ENCODE data around the gene ADCY1. TPM values are rescaled to one million over a fixed set of nuclear protein-coding genes. Genes with fewer than 3 reads are reported as not detected.

Gene ADCY1
- total RNA-seq, 4 donors from 2014 or later, result 0.49 to 1.2 (median 0.72) TPM

GRCh38 chr7:45657890-45658715 is 83.9 kb downstream of the ADCY1 start:
- Histone ChIP-seq H3K4me1 (no peaks in the 10 kb centered on the region), H3K36me3 (no peaks in the 10 kb centered on the region), H3K27ac (no peak overlapping the region), H3K9me3 (no peaks in the 10 kb centered on the region), H3K27me3 (no peaks in the 10 kb centered on the region), H3K4me3 (no peak overlapping the region)
- TF ChIP-seq POLR2AphosphoS5 (IDR thresholded peaks at IDR 0.05) (no peak), EP300 (IDR thresholded peaks at IDR 0.05) (no peak), POLR2A (IDR thresholded peaks at IDR 0.05) (no peak)
- TF ChIP-seq, protein P1, sequence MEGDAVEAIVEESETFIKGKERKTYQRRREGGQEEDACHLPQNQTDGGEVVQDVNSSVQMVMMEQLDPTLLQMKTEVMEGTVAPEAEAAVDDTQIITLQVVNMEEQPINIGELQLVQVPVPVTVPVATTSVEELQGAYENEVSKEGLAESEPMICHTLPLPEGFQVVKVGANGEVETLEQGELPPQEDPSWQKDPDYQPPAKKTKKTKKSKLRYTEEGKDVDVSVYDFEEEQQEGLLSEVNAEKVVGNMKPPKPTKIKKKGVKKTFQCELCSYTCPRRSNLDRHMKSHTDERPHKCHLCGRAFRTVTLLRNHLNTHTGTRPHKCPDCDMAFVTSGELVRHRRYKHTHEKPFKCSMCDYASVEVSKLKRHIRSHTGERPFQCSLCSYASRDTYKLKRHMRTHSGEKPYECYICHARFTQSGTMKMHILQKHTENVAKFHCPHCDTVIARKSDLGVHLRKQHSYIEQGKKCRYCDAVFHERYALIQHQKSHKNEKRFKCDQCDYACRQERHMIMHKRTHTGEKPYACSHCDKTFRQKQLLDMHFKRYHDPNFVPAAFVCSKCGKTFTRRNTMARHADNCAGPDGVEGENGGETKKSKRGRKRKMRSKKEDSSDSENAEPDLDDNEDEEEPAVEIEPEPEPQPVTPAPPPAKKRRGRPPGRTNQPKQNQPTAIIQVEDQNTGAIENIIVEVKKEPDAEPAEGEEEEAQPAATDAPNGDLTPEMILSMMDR (IDR thresholded peaks at IDR 0.05), result no peak
- WGBS, 2 donors (ENCODE audit: low coverage in 1 of 2), result 89% methylated on average over 1 of the region's 11 CpGs; no CpG with 5 or more reads in 1 of the 2 donors
- no peak for ATAC-seq

GRCh38 chr7:45658716-45659495 is 84.7 kb downstream of the ADCY1 start:
- 71% methylated on average over 4 of the region's 16 CpGs; no CpG with 5 or more reads in 1 of the 2 donors for WGBS, 2 donors (ENCODE audit: low coverage in 1 of 2)
- Histone ChIP-seq H3K4me1 (no peaks in the 10 kb centered on the region), H3K36me3 (no peaks in the 10 kb centered on the region), H3K27me3 (no peaks in the 10 kb centered on the region), H3K4me3 (no peak overlapping the region), H3K9me3 (no peaks in the 10 kb centered on the region), H3K27ac (no peak overlapping the region)
- no peak for ATAC-seq
- TF ChIP-seq, protein P1 (IDR thresholded peaks at IDR 0.05), result no peak
- TF ChIP-seq POLR2AphosphoS5 (IDR thresholded peaks at IDR 0.05) (no peak), EP300 (IDR thresholded peaks at IDR 0.05) (no peak), POLR2A (IDR thresholded peaks at IDR 0.05) (no peak)

GRCh38 chr7:45659496-45660139 is 85.5 kb downstream of the ADCY1 start:
- TF ChIP-seq, protein P1 (IDR thresholded peaks at IDR 0.05), result no peak
- no peak for TF ChIP-seq POLR2A (IDR thresholded peaks at IDR 0.05)
- no peak for TF ChIP-seq EP300 (IDR thresholded peaks at IDR 0.05)
- TF ChIP-seq POLR2AphosphoS5 (IDR thresholded peaks at IDR 0.05), result no peak
- WGBS, 2 donors (ENCODE audit: low coverage in 1 of 2), result 60 to 81% methylated on average over 1 to 8 of the region's 10 CpGs
- ATAC-seq, result no peak
- Histone ChIP-seq H3K27me3 (no peaks in the 10 kb centered on the region), H3K4me1 (no peaks in the 10 kb centered on the region), H3K27ac (no peak overlapping the region), H3K4me3 (no peak overlapping the region), H3K9me3 (no peaks in the 10 kb centered on the region), H3K36me3 (no peaks in the 10 kb centered on the region)

DNA sequence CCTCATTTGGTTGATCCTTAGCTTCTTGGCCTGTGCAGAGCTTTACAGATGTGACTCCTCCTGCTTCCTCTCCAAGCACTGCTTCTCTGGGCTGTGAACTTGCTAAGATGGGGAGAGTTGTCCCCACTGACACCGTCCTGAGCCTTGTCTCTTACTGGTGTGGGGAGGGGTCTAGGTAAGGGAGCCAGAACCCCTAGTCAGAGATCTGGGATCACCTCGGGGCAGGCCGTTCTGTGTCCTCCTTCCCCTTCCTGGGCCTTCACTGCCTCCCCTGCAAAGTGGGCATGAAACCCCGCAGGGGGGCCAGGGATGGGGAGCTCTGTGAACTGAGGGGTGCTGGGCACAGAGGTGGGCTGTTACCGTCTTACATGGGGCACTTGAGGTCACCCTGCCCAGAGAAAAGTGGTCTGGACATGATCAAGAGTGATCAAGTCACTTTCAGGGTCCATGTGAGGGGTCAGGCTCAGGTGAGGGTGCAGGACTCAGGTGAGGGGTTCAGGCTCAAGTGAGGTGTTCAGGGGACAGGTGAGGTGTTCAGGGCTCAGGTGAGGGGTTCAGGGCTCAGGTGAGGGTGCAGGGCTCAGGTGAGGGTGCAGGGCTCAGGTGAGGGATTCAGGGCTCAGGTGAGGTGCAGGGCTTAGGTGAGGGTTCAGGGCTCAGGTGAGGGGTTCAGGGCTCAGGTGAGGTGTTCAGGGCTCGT is 86.2 kb downstream of the ADCY1 start:
- Histone ChIP-seq H3K4me3 (no peak overlapping the region), H3K4me1 (no peaks in the 10 kb centered on the region), H3K27me3 (no peaks in the 10 kb centered on the region), H3K36me3 (no peaks in the 10 kb centered on the region), H3K9me3 (no peaks in the 10 kb centered on the region), H3K27ac (no peak overlapping the region)
- no peak for TF ChIP-seq EP300 (IDR thresholded peaks at IDR 0.05)
- TF ChIP-seq, protein P1 (IDR thresholded peaks at IDR 0.05), result no peak
- TF ChIP-seq POLR2AphosphoS5 (IDR thresholded peaks at IDR 0.05), result no peak
- TF ChIP-seq POLR2A (IDR thresholded peaks at IDR 0.05), result no peak
- WGBS, 2 donors (ENCODE audit: low coverage in 1 of 2), result 60% methylated on average over 2 of the region's 6 CpGs; no CpG with 5 or more reads in 1 of the 2 donors
- no peak for ATAC-seq
